Aortic smooth muscle cell (primary cell): ENCODE measurements around the gene EMID1. TPM values are rescaled to one million over a fixed set of nuclear protein-coding genes. Genes with fewer than 3 reads are reported as not detected.

Experiments
- total RNA-seq: library from RNA; depleted of rRNA; stranded (reverse); fragments of >200 nt; gene quantifications from 2 replicates; pipeline ENCODE4 v1.2.3, GENCODE V29; 2014

EMID1 gene
- not detected in 2 replicates for total RNA-seq

DNA sequence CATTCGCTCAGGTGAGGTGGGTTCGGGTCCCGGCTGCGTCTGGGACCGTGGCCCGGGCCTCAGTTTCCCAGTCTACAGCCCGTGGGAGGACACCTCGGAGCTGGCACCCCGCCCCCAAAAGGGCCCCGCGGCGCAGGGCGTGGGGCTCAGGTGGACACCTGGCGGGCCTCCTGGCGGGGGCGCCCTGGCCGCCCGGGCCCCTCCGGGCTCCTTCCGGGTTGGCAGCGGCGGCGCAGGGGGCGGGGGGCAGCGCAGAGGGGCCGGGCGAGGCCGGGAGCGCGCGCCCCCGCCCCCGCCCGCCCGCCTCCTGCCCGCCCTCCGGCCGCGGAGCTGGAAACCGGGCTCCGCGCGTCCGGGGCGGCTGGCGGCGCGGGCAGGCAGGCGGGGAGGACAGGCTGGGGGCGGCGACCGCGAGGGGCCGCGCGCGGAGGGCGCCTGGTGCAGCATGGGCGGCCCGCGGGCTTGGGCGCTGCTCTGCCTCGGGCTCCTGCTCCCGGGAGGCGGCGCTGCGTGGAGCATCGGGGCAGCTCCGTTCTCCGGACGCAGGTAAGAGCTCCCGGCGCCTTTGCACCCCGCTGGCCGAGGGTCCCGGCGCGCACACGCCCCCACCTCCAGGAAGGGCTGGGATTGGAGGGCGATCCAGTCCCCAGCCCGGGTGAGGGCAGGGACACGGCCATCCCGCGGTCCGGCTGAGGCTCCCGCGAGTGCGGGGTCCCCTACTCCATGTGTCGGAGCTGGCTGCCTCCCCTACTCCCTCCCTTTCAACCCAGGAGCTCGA, at the start of gene EMID1:
Gene EMID1, plus strand, starts transcription at position 303 of the 778 bp plus-strand sequence. Its CDS starts 143 bp downstream, at position 446.

DNA sequence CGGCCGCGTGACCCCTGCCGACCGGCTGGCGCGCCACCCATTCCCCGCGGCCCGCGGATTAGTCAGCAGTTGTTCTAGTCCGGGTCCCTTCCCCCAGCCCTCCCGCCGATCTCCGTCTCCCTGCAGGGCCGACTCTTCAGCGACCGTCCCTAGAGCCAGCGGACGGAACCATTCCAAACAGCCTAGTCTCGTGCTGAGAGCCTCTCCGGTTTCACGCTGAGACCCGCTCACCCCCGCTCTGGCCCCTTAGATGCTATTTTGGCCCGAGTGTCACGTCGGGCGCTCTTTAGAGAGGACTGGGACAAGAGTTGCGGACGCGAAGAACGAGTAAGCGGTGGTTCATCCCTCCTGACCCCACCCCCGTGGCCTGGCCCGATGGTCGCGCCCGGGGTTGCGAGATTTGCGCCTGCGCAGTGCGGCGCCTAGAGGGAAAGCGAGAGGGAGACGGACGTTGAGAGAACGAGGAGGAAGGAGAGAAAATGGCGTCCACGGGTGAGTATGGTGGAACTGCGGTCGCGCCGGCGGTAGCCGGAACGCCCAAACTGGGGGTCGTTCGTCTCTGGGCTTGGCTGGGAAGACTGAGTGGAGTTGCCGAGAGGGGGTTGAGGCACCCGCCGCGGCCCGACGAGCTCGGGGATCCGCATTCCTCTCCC, 62.3 kb downstream of the EMID1 start, which contains the start of the genes EWSR1 and RHBDD3:
Gene EWSR1, plus strand, starts transcription at position 411 of the 653 bp plus-strand sequence. Its CDS starts 69 bp downstream, at position 480.
Gene RHBDD3, minus strand, starts transcription at position 124 of the 653 bp plus-strand sequence. CDS start 2,355 bp downstream, outside the sequence.

DNA sequence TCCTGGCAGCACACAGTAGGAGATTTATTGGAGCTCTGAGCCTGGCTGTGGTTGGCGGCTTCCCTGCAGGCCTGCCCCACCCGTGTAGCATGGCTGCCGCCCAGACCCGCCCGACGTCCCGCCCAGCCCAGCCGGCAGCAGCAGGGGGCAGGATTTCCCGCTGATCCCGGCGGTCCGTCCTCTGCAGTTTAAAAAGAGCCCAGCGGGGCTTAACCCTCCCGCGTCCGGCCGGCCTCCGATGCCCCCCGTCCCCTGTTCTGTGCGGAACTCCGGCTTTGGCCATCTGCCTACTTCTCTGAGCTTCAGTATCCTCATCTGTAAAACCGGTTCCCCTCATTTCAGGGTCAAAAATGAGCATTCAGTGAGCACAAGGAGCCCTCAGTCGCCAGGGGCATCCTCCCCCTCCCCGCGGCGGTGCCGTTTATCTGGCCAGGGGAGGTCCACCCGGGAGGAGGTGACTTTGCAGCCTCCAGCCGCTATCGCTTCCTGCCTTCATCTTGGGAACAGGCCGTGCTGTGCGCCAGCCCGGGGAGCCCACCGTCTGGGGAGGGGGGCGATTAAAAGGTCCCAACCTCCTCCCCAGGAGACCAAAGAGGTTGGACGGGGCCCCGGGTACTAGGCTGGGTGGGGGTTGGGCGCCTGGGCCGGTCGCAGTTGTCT, 100.6 kb downstream of the EMID1 start, which contains the start of gene GAS2L1:
Gene GAS2L1, plus strand, starts transcription at position 476 of the 660 bp plus-strand sequence. CDS start 1,456 bp downstream, outside the sequence.

Other genes with a start within 250 kb of the EMID1 start
- not detected in 2 replicates for gene C22orf31, start 144.1 kb upstream of the EMID1 start, total RNA-seq
- gene KREMEN1, start 132.9 kb upstream of the EMID1 start, total RNA-seq = 1.1 and 1.3 TPM in 2 replicates
- gene RHBDD3, start 62.1 kb downstream of the EMID1 start, total RNA-seq = 14.8 and 18.4 TPM in 2 replicates
- gene EWSR1, start 62.4 kb downstream of the EMID1 start, total RNA-seq = 136 and 166 TPM in 2 replicates
- gene GAS2L1, start 100.8 kb downstream of the EMID1 start, total RNA-seq = 10.1 and 10.8 TPM in 2 replicates
- 0.25 TPM in 1 of 2 replicates, not detected in the other for gene RASL10A, start 109.8 kb downstream of the EMID1 start, total RNA-seq
- 64.5 and 79.1 TPM in 2 replicates for gene AP1B1, start 182.7 kb downstream of the EMID1 start, total RNA-seq
- gene RFPL1, start 232.7 kb downstream of the EMID1 start, total RNA-seq = not detected in 2 replicates